Measurements from ENCODE around the gene ABTB2. TPM values are rescaled to one million over a fixed set of nuclear protein-coding genes. Genes with fewer than 3 reads are reported as not detected.

Gene ABTB2
- 4.9 and 7.8 TPM in 2 replicates for polyA plus RNA-seq (2012; rRNA removed)
- 3.2 and 5.2 TPM in 2 replicates for polyA plus RNA-seq (2012; cell fraction: cytosol; rRNA removed)
- polyA plus RNA-seq (2012; cell fraction: nucleus; rRNA removed): 14.8 and 16.0 TPM in 2 replicates

GRCh38 chr11:34357701-34358257 is at the start of gene ABTB2:
Gene ABTB2, minus strand, starts transcription at chr11:34358010.
- CTCF ChIA-PET: interaction anchor here (0.9 to 13.4 kb wide), 28 partner anchors 11 to 370 kb away, joined by 3 to 240 read pairs (median 4); no protein-coding TSS in a partner anchor
- Histone ChIP-seq H3K4me3 (ENCODE audit: low read depth in 2 of 2, low read length in 1 of 2) (peak within 1 kb of the TSS; percentile 72 to 76), H2AFZ (ENCODE audit: low read depth) (peak within 1 kb of the TSS; percentile 83), H3K36me3 (replicated peaks in 1 of 2; ENCODE audit: control insufficient read depth in 1 of 2, insufficient read depth in 2 of 2, low read length in 1 of 2) (no peaks in the 10 kb centered on the region), H3K4me1 (ENCODE audit: control insufficient read depth in 1 of 2, insufficient read depth in 2 of 2, low read depth in 1 of 2, low read length in 1 of 2) (peaks cover 18 to 33% of the 10 kb centered on the region in 2 experiments; a peak in 3 of 4 replicates), H3K4me2 (peak within 1 kb of the TSS; percentile 96), H3K9me2 (no peaks in the 10 kb centered on the region), H4K20me1 (ENCODE audit: insufficient read depth) (peaks cover 14% of the 10 kb centered on the region; the same call in 1 of the 2 replicates), H3F3A (replicated peaks; ENCODE audit: insufficient read depth) (no peaks in the 10 kb centered on the region), H3K27ac (ENCODE audit: low read depth in 2 of 2, low read length in 1 of 2) (peak within 1 kb of the TSS; percentile 35 to 63; a peak in 3 of 4 replicates), H3K9ac (peak within 1 kb of the TSS; percentile 54; the same call in 1 of the 2 replicates), H3K79me2 (ENCODE audit: insufficient read depth) (peaks cover 5% of the 10 kb centered on the region; the same call in 1 of the 2 replicates), H3K27me3 (ENCODE audit: insufficient read depth) (no peaks in the 10 kb centered on the region), H3K9me3 (no peaks in the 10 kb centered on the region)
- POLR2A ChIA-PET: interaction anchor here (0.9 to 2.5 kb wide), 11 partner anchors 12 to 304 kb away, joined by 3 to 20 read pairs (median 4); no protein-coding TSS in a partner anchor
- DNase-seq: peak; percentile 98
- under 1% methylated on average over 22 of the region's 57 CpGs for WGBS (ENCODE audit: low lambda C conversion rate)
- TF ChIP-seq FOSL2 (IDR thresholded peaks at IDR 0.05; ENCODE audit: borderline replicate concordance, low read depth): no peak
- no peak for TF ChIP-seq ZBTB33 (IDR thresholded peaks at IDR 0.05; ENCODE audit: borderline replicate concordance, low read depth)
- TF ChIP-seq TAF1 (IDR thresholded peaks at IDR 0.05; ENCODE audit: borderline replicate concordance, low read depth, low read length): peak; percentile 95
- TF ChIP-seq REST (IDR thresholded peaks at IDR 0.05; ENCODE audit: low read depth, low read length): peak; percentile 66; the same call in 1 of the 2 replicates
- TF ChIP-seq RCOR1 (IDR thresholded peaks at IDR 0.05; ENCODE audit: low read length): 0 out of 2 replicates have a peak, but pooled peaks have one; percentile 29
- 0 out of 2 replicates have a peak, but pooled peaks have one; percentile 30 for TF ChIP-seq MXI1 (IDR thresholded peaks at IDR 0.05; ENCODE audit: low read depth, low read length)
- TF ChIP-seq FOXJ3 (CRISPR knock-in tag; IDR thresholded peaks at IDR 0.05): no peak
- 0 out of 2 replicates have a peak, but pooled peaks have one; percentile 15 for TF ChIP-seq RAD21 (IDR thresholded peaks at IDR 0.05; ENCODE audit: low read length)
- no peak for TF ChIP-seq EP300 (IDR thresholded peaks at IDR 0.05; ENCODE audit: borderline replicate concordance in 1 of 2, low read depth in 1 of 2, low read length in 1 of 2)
- TF ChIP-seq, protein P1, sequence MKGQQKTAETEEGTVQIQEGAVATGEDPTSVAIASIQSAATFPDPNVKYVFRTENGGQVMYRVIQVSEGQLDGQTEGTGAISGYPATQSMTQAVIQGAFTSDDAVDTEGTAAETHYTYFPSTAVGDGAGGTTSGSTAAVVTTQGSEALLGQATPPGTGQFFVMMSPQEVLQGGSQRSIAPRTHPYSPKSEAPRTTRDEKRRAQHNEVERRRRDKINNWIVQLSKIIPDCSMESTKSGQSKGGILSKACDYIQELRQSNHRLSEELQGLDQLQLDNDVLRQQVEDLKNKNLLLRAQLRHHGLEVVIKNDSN (IDR thresholded peaks at IDR 0.05; ENCODE audit: borderline replicate concordance, low read depth): no peak
- TF ChIP-seq PBX3 (IDR thresholded peaks at IDR 0.05): peak; percentile 28; the same call in 1 of the 2 replicates
- no peak for TF ChIP-seq YY1 (IDR thresholded peaks at IDR 0.05; ENCODE audit: low read depth)
- TF ChIP-seq FOXM1 (IDR thresholded peaks at IDR 0.05; ENCODE audit: low read depth): peak; percentile 6; the same call in 1 of the 2 replicates
- no peak for TF ChIP-seq EZH2phosphoT487 (IDR thresholded peaks at IDR 0.05; ENCODE audit: borderline replicate concordance, low read depth)
- 0 out of 2 replicates have a peak, but pooled peaks have one; percentile 18 for TF ChIP-seq SMC3 (IDR thresholded peaks at IDR 0.05; ENCODE audit: low read depth, low read length)
- TF ChIP-seq, protein P2, sequence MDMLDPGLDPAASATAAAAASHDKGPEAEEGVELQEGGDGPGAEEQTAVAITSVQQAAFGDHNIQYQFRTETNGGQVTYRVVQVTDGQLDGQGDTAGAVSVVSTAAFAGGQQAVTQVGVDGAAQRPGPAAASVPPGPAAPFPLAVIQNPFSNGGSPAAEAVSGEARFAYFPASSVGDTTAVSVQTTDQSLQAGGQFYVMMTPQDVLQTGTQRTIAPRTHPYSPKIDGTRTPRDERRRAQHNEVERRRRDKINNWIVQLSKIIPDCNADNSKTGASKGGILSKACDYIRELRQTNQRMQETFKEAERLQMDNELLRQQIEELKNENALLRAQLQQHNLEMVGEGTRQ (IDR thresholded peaks at IDR 0.05; ENCODE audit: borderline replicate concordance, low read depth, low read length): no peak
- no peak for TF ChIP-seq RXRA (IDR thresholded peaks at IDR 0.05; ENCODE audit: borderline replicate concordance, low read depth)
- TF ChIP-seq POLR2AphosphoS5 (IDR thresholded peaks at IDR 0.05; ENCODE audit: low read depth, low read length): peak; percentile 95
- no peak for TF ChIP-seq NFIC (IDR thresholded peaks at IDR 0.05; ENCODE audit: borderline replicate concordance)
- TF ChIP-seq CHD2 (IDR thresholded peaks at IDR 0.05; ENCODE audit: low read length, partially characterized antibody): no peak
- no peak for TF ChIP-seq ELF1 (IDR thresholded peaks at IDR 0.05)
- TF ChIP-seq SIN3A (IDR thresholded peaks at IDR 0.05; ENCODE audit: borderline replicate concordance, low read depth, low read length): peak; percentile 76; the same call in 1 of the 2 replicates
- no peak for TF ChIP-seq GATA2 (CRISPR knock-in tag; IDR thresholded peaks at IDR 0.05)
- no peak for TF ChIP-seq GABPA (IDR thresholded peaks at IDR 0.05; ENCODE audit: low read depth)

Data from SK-N-SH (cell line).